Chondrocyte (in vitro differentiated cells): ENCODE results near the gene SPHK1. TPM values are rescaled to one million over a fixed set of nuclear protein-coding genes. Genes with fewer than 3 reads are reported as not detected.
A peak's percentile ranks its signal among the peaks of the same experiment; 100 is the strongest.

ENCODE experiments used
- DNase-seq: peaks from one replicate; pipeline ENCODE4 v3.0.0; 2021; ENCODE audit warnings: mixed read lengths, low spot score
- H3K27ac Mint-ChIP-seq: one replicate; pipeline ENCODE4 v1.8.0; 2021; ENCODE audit warnings: mild to moderate bottlenecking, moderate library complexity, mixed read lengths; ENCODE audit not compliant: unreplicated experiment
- H3K27me3 Mint-ChIP-seq: 2 replicates; pipeline ENCODE4 v1.8.0; 2021; ENCODE audit warnings: low read depth, mixed read lengths
- H3K36me3 Mint-ChIP-seq: 2 replicates; pipeline ENCODE4 v1.8.0; 2021; ENCODE audit warnings: low read depth, mixed read lengths
- H3K4me1 Mint-ChIP-seq: 2 replicates; pipeline ENCODE4 v1.8.0; 2021; ENCODE audit warnings: low read depth, mild to moderate bottlenecking, mixed read lengths
- H3K4me3 Mint-ChIP-seq: one replicate; pipeline ENCODE4 v1.8.0; 2021; ENCODE audit warnings: mild to moderate bottlenecking, moderate library complexity, mixed read lengths; ENCODE audit not compliant: unreplicated experiment
- H3K9me3 Mint-ChIP-seq: 2 replicates; pipeline ENCODE4 v1.8.0; 2021; ENCODE audit warnings: low read depth, mixed read lengths
- total RNA-seq: library from RNA; stranded (reverse); gene quantifications from 3 replicates; pipeline ENCODE4 v1.2.1, GENCODE V29; 2021
- TF ChIP-seq, protein P1 (sequence below): fragments of 200-600 bp; sonication (generic); IDR thresholded peaks from 2 replicates; pipeline ENCODE4 v1.5.0; 2021; ENCODE audit warnings: antibody characterized with exemption, mild to moderate bottlenecking, moderate library complexity

SPHK1 gene
- total RNA-seq, 1 donor from 2014 or later, result 12.8 TPM

- Mint-ChIP-seq H3K27ac (peak overlapping the region; percentile 83), H3K4me3 (no peak overlapping the region), H3K27me3 (no peaks in the 10 kb centered on the region), H3K4me1 (peaks cover 34% of the 10 kb centered on the region), H3K36me3 (no peaks in the 10 kb centered on the region), H3K9me3 (no peaks in the 10 kb centered on the region)
- no peak for DNase-seq
- TF ChIP-seq, protein P1, sequence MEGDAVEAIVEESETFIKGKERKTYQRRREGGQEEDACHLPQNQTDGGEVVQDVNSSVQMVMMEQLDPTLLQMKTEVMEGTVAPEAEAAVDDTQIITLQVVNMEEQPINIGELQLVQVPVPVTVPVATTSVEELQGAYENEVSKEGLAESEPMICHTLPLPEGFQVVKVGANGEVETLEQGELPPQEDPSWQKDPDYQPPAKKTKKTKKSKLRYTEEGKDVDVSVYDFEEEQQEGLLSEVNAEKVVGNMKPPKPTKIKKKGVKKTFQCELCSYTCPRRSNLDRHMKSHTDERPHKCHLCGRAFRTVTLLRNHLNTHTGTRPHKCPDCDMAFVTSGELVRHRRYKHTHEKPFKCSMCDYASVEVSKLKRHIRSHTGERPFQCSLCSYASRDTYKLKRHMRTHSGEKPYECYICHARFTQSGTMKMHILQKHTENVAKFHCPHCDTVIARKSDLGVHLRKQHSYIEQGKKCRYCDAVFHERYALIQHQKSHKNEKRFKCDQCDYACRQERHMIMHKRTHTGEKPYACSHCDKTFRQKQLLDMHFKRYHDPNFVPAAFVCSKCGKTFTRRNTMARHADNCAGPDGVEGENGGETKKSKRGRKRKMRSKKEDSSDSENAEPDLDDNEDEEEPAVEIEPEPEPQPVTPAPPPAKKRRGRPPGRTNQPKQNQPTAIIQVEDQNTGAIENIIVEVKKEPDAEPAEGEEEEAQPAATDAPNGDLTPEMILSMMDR, result no peak
Measured at GRCh38 chr17:76369804-76370203, 14.6 kb upstream of the SPHK1 start.

GRCh38 chr17:76370261-76370993, 14.0 kb upstream of the SPHK1 start:
- no peak for DNase-seq
- H3K27me3 Mint-ChIP-seq, result no peaks in the 10 kb centered on the region
- H3K4me1 Mint-ChIP-seq, result peaks cover 34% of the 10 kb centered on the region
- no peaks in the 10 kb centered on the region for H3K36me3 Mint-ChIP-seq
- no peak overlapping the region for H3K4me3 Mint-ChIP-seq
- TF ChIP-seq, protein P1, result peak; percentile 77
- H3K27ac Mint-ChIP-seq, result peak overlapping the region; percentile 83
- H3K9me3 Mint-ChIP-seq, result no peaks in the 10 kb centered on the region

DNA sequence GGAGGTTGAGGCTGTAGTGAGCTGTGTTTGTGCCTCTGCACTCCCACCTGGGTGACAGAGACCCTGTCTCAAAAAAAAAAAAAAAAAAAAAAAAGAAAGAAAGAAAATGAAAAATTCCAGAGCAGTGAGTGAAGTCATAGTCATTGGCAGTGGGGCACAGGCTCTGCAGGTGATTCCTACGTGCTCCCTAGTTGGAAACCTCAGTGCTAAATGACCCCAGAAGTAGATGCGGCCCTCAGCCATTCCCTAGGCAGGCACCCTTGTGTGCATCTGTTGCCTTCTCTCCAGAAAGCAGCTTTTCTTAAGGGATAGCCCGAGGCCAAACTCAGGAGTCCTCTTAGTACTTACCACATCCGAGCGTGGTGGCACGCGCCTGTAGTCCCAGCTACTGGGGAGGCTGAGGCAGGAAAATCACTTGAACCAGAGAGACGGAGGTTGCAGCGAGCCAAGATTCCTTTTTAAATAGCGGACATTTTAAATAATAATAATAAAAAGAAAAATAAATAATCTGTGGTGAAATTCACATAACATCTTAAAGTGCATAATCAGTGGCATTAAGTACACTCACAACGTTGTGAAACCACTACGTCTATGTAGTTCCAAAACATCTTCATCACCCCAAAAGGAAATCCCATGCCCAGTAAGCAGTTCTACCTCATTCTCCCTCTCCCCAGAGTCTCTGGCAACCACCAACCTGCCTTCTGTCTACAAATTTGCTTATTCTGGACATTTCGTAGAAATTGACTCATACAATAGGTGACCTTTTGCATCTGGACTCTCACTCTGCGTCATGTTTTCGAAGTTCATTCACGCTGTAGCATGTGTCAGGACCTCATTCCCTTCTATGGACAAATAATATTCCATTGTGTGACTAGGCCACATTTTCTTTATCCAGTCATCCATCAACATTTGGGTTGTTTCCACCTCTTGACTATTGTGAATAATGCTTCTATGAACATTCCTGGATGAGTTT, 12.5 kb upstream of the SPHK1 start:
- no peak for DNase-seq
- H3K27ac Mint-ChIP-seq, result no peak overlapping the region

GRCh38 chr17:76376318-76377133, 7.9 kb upstream of the SPHK1 start:
- TF ChIP-seq, protein P1, result no peak
- Mint-ChIP-seq H3K9me3 (no peaks in the 10 kb centered on the region), H3K4me1 (peaks cover 12% of the 10 kb centered on the region), H3K4me3 (no peak overlapping the region), H3K27me3 (no peaks in the 10 kb centered on the region), H3K36me3 (peaks cover 2% of the 10 kb centered on the region), H3K27ac (no peak overlapping the region)
- DNase-seq, result no peak

More for the DNA sequence above, 12.5 kb upstream of the SPHK1 start:
- Mint-ChIP-seq H3K27me3 (no peaks in the 10 kb centered on the region), H3K9me3 (no peaks in the 10 kb centered on the region), H3K36me3 (no peaks in the 10 kb centered on the region), H3K4me1 (peaks cover 41% of the 10 kb centered on the region), H3K4me3 (no peak overlapping the region)
- TF ChIP-seq, protein P1, result no peak
